SKM-1 (cell line): ENCODE results near the gene OR8G1.
"Not testable (repeated sequence)": the region's sequence is repeated elsewhere in the genome, so short reads cannot be mapped to it uniquely, and the experiment has no call there.

Experiments used
- DNase-seq: peaks from one replicate; lab custom pipeline; 2025; ENCODE audit not compliant: unreplicated experiment; lab: John Stamatoyannopoulos, UW

Gene OR8G1

DNA sequence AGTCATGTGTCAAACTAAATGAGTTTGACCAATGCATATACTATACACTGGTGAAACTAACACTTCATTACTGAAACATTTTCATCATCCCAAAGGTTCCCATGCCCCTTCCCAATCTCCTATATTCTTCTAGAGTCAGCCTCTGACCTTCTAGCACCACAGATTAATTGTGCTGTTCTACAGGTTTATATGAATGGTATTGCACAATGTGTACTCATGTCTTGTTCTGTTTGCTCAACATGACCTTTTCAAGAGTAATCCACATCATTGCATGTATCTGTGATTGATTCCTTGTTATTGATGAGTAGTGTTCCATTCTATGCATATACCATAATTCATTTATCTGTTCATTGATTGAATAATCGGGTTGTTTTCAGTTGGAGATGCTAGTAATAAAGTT, 7.5 kb upstream of the OR8G1 start:
- DNase-seq: no peak

DNA sequence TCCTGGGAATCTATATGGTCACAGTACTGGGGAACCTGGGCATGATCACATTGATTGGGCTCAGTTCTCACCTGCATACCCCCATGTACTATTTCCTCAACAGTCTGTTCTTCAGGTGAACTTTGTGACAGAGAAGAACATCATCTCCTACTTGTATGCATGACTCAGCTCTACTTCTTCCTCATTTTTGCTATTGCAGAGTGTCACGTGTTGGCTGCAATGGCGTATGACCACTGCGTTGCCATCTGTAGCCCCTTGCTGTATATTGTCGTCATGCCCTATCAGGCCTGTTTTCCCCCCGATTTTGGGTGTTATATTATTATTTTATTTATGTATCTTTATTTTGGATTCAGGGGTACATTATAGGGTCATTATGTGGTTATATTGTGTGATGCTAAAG, 2.4 kb upstream of the OR8G1 start:
- no peak for DNase-seq

- DNase-seq: not testable (repeated sequence)
Measured at GRCh38 chr11:124249869-124250268, 9.0 kb downstream of the OR8G1 start.

- no peak for DNase-seq
Measured at GRCh38 chr11:124256076-124256475, 15.2 kb downstream of the OR8G1 start, which contains the start of gene OR8G5. OR8G5 (plus strand) TSS chr11:124256376; CDS start chr11:124264932, 8,556 bp downstream.

DNA sequence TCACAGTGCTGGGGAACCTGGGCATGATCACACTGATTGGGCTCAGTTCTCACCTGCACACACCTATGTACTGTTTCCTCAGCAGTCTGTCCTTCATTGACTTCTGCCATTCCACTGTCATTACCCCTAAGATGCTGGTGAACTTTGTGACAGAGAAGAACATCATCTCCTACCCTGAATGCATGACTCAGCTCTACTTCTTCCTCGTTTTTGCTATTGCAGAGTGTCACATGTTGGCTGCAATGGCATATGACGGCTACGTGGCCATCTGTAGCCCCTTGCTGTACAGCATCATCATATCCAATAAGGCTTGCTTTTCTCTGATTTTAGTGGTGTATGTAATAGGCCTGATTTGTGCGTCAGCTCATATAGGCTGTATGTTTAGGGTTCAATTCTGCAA, 24.1 kb downstream of the OR8G1 start:
- DNase-seq: not testable (repeated sequence)

DNA sequence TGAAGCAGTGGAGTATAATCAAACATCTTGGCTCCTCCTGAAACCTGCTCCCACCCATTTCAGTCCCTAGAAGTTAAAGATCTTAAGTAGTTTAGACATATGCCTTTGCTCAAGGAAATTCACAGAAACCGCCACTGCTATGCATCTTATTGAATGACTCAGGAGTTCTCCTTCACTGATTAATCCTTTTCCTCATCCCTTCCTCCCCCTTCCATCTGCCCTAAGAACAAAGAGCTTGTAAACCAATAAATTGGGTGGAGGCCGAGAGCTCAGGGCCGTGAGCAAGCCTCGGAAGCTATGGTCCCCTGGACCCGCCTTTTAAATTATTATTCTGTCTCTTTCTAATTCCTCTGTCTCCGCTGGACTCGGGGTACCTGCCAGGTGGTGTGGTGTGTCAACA, 30.0 kb downstream of the OR8G1 start:
- not testable (repeated sequence) for DNase-seq

DNA sequence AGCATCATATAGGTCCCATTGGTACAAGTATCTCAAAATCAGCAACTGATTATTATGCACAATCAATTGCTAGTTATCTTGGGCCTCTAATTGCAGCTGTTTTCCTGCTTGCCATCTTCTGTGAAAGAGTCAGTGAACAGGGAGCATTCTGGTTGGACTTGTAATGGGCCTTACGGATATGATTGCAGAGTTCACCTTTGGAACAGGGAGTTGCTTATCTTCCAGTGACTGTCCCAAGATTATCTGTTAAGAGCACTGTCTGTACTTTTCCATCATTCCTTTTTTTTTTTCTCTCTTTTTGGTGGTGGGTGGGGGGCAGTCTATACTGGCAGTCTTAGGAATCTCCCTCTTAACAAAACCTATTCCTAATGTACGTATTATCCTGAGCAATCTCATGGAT, 33.1 kb downstream of the OR8G1 start:
- no peak for DNase-seq

GRCh38 chr11:124276081-124276480, 35.2 kb downstream of the OR8G1 start:
- DNase-seq: no peak

DNA sequence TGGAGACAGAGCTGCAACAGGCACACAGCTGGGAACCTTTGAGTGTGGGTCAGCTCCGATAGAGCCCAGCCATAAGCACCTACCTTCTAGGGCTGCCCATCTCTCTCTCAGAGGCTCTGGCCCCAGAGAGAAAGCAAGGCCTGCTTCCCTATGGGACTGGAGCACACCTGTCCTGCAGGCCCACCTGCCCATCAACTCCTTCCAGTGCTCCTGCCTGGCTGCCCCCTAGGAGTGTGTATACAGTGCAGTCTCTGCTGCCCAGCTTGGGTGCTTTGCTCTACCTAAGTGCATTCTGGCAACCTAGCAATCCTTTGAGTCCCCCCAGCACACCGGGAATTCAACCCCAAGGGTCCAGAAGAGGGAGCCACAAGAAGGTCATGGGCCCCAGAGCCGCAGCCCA, 36.3 kb downstream of the OR8G1 start:
- no peak for DNase-seq

DNA sequence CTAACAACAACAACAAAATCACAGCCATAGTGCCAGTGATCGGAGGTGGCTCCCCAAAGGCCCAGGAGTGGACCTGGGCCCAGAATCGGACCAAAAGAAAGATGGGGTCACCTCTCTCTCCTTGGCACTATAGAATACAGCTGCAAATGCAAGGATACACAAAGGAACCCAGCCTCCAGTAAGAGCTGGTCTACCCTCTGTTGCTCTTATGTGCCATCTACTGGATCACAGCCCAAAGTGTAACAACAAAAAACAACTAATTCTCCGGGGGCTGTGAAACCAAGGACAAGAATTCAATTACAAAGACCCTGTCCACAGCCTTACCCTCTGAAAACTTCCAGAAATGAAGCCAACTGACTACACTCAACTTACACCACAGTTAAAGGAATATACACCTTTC, 36.9 kb downstream of the OR8G1 start:
- DNase-seq: no peak

- no peak for DNase-seq
Measured at GRCh38 chr11:124278261-124278660, 37.4 kb downstream of the OR8G1 start.

DNA sequence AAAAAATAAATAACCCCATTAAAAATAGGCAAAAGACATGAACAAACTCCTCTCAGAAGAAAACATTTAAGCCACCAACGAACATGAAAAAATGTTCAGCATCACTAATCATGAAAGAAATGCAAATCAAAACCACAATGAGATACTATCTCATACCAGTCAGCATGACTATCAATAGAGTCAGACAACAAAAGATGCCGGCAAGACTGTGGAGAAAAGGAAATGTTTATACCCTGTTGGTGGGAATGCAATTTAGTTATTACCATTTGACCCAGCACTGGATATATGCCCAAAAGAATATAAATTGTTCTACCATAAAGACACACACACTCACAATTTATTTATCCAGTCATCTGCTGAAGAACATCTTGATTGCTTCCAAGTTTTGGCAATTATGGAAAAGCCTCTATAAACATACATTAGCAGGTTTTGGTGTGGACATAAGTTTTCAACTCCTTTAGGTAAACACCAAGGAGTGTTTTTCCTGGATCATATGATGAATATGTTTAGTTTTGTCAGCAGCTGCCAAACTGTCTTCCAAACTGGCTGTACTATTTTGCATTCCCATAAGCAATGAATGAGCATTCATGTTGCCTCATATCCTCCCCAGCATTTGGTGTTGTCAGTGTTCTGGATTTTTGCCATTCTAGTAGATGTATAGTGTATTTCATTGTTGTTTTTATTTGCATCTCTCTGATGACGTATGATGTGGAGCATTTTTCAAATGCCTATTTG, 44.9 kb downstream of the OR8G1 start:
- DNase-seq: no peak

GRCh38 chr11:124294687-124295086, 53.8 kb downstream of the OR8G1 start:
- DNase-seq: peak; percentile 50

GRCh38 chr11:124296016-124296415, 55.1 kb downstream of the OR8G1 start:
- no peak for DNase-seq

GRCh38 chr11:124297921-124298320, 57.0 kb downstream of the OR8G1 start:
- DNase-seq: no peak

DNA sequence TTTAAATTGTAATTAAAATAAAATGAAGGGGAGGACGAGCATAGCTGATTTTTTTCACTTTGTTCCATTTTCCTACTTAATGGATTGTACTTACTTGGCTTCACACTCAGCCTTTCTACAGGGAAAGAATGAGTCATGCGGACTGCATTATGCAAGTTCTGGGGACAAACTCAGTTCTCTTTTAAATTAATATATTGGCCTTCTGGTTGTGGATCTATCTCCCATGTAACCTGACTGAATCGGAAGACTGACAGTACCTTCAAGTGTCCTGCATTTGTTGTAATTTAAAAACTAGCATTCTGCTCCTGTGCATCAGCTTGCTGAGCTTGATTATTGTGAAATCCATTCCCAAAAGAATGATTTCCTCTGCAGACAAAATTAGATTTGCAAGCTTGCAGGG, 60.7 kb downstream of the OR8G1 start:
- DNase-seq: no peak

DNA sequence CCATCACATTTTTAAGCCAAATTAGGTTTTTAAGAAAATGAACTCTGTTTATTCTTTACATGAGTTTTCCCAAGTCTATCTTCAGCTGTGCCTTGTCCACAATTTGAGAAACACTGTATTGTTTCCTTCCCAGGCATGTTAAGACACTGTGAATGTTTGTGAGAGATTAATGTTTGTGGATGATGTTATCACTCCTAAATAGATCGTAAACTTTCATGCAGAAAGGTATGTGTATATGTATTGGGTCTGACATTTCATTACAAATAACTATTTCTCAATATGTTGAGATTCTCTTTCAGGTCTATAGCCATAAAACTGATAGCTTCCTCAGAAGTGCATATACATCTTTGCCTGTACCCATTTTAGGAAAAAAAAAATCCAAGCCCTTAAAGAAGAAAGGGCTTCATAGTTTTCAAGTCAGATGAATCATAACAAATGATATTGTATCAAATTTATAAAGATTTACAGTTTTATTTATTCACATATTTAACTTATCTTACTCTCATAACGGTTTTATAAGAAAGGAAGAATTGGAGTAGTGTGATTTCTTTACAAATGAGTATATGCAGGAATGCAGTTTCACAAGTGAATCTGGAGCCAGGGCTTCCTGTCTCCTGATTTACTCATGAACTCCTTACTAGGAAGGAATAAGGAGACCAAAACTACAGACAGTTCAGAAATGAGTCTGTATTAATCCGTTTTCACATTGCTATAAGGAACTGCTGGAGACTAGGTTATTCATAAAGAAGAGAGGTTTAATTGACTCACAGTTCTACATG, 61.6 kb downstream of the OR8G1 start:
- no peak for DNase-seq
